DMS79 treated with DMSO at 0.1 percent for 48 hours (cell line): ENCODE data around the gene VPS37C.

Experiments
- DNase-seq: peaks from one replicate; lab custom pipeline; 2025; lab: John Stamatoyannopoulos, UW

Gene VPS37C

DNA sequence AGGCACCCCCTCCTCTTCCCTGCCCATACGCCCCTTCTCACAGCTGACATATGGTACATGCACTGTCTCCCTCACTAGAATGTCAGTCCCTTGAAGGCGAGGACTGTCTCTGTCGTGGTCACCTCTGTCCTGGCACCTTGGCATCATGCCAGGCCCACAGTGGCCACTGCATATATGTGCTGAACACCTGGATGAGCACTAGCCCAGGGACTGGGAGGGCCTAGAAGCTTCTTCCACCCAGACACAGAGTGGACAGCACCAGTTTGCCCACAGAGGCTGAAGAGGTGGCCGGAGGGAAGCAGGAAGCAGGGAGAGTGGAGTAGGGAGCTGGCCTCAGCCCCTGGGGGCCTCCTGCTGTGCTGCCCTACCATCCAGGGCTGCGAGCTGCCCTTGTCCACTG is 28.6 kb downstream of the VPS37C start:
- no peak for DNase-seq

DNA sequence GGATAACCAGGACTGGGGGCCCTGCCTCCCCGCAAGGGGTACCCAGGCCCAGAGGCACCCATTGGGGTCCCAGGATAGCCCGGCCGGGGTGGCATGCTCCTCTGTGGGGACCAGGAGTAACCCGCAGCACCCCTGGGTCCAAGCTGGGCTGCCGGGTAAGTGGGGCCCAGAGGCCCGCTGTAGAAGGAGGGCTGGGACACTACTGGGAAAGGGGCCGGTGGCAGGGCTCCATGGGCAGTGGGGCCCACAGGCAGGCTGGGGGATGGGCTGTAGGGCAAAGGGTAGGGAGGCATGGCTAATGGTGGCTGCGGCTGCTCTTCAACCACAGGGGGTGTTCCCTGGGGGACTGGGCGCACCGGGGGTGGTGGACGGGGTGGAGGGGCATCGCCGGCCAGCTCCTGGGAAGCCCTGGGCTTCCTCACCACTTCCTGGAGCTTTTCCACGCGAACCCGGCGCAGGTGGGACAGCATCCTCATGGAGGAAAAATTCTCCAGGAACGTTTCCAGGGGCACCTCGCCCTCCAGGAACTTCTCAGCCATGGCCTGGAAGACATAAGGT is 29.1 kb downstream of the VPS37C start:
- DNase-seq, result no peak

DNA sequence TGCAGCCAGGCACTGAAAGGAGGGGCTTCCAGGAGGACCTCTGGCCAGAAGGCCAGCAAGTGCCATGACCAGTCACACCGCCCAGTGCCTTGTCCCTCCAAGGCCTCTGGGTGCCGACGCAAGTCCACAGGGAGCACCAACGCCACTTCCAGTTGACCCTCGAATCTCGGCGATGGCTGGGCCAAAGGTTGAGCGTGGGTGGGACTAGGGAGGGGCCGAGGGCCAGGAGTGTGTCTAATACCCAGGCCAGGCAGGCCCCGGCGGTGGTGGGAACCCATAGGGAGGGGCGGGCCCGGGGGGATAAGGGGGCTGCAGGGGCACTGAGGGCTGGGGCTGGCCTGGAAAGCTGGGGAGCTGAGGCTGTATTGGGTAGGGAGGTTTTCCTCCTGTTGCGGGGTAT is 29.6 kb downstream of the VPS37C start:
- no peak for DNase-seq

DNA sequence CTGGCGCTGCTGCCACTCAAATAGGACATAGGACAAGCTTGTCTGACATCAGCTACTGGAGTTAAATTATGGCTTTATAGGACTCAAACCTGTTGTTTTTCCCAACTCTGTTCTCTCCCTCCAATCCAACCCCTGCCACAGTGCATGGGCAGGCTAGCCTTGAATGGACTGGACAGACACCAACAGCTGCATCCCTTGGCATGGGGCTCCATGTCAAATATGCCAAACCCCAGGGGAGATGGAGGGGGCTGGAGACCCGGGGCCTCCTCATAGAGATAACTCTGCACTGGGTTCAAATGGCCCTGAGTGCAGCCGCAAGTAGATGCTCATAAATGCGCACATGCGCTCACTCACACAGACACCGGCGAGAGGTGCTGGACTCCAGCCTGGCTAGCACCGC is 30.0 kb downstream of the VPS37C start:
- DNase-seq, result no peak

DNA sequence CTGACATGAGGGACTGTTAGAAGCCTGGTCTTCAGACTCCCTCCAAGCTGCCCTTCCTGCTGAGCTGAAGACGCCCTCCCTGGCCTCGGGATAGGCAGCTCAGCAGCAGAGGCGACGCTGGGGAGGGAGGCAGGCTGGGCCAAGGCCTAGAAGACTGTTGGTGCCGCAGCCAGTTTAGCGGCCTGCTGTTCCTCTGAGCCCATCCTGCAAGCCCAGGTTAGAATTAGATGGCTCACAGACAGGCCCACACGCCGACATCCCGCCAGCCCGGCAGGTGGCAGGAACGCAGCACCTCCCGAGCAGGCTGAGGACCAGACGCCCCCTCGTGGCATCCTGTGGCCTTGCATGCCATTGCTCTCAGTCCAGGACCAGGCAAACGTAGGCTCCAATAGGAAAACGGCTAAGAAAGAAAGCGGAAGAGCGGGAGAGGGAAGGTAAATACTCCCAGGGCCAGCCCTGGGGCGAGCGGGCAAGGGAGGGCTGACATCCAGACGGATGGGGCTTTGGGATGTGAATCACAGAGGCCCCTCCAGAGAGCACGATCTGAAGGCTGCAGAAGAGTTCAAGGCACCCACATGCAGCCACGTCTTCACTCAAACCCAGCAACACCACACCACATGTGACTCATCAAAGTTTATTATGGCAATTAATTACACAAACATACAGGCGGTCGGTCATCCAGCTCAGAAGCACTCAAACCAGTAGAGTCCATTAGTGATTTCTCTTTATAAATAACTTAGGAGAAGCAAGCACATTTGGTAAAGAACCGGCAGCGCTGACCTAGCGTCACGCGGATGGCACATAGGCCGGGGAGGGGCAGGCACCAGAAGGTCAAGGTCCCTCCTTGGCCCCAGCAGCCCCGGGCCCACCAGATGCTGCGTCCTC is 31.3 kb downstream of the VPS37C start:
- DNase-seq, result no peak

DNA sequence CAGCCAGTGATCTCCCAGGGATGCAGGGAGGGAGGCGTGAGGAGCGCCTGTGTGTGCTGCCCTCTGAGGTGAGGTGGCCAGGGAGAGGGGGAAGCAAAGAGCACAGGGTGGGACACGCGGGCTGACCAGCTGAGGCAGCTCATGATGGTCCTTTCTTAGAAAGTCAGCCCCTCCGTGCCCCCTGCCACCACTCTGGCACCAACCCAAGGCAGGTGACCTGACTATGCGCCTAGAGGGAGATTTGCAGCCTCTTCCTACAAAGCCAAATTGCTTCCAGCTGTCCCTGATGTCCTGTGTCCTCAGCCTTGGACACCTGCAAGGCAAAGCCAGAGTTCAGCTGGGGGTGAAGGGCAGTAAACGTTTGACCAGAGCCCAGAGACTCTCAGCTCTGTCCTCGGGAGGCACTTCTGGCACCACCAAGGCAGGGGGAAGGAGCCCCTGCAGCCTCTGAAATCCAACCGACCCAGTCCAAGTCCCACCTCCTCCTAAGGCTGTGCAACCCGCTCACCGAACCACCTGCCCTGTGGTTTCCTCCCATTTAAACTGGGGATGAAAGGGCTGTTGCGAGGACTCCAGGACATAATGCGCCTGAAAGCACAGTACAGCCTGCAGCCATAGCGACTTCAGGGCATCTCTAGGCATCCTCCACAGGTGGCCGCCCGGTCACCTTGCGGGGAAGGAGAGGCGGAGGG is 32.1 kb downstream of the VPS37C start:
- DNase-seq, result no peak

DNA sequence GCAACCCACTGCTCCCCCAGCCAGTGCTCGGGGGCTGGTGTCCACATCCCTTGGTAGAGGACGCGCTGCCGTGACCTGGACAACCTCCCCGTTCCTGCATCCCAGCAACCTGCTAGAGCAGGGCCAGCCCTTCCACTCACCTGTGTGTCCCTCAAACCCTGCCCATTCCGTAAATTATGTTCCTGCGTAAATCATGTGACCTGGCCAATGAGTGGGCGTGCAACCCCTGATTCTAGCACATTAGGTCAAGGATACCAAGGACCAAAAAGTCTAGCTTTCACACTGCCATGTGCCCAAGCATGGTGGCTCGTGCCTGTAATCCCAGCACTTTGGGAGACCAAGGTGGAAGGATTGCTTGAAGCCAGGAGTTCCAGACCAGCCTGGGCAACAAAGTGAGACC is 33.2 kb downstream of the VPS37C start:
- no peak for DNase-seq

DNA sequence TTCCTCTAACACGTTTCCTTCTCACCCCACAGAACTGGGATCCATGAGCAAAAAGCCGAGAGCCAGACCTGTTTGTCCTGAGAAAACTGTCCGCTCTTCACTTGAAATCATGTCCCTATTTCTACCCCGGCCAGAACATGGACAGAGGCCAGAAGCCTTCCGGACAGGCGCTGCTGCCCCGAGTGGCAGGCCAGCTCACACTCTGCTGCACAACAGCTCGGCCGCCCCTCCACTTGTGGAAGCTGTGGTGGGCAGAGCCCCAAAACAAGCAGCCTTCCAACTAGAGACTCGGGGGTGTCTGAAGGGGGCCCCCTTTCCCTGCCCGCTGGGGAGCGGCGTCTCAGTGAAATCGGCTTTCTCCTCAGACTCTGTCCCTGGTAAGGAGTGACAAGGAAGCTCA is 35.0 kb downstream of the VPS37C start:
- DNase-seq, result no peak

DNA sequence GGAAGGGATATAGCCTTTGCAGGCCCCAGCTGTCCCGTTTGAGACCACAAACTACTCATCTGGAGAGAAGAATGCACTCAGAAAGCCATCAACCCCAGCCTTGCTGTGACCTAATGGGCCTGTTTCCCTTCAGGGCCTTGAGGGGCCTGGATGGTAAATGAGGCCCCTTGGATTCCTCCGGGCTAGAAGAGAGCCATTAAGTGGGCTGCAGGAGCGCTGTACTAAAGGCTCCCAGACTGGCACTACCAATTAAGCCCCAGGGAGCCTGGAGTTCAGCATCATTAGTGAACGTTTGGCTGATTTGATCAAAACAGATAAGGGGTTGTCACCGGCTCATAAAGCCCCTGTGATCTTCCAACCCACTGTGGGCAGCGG is 35.9 kb downstream of the VPS37C start:
- no peak for DNase-seq

DNA sequence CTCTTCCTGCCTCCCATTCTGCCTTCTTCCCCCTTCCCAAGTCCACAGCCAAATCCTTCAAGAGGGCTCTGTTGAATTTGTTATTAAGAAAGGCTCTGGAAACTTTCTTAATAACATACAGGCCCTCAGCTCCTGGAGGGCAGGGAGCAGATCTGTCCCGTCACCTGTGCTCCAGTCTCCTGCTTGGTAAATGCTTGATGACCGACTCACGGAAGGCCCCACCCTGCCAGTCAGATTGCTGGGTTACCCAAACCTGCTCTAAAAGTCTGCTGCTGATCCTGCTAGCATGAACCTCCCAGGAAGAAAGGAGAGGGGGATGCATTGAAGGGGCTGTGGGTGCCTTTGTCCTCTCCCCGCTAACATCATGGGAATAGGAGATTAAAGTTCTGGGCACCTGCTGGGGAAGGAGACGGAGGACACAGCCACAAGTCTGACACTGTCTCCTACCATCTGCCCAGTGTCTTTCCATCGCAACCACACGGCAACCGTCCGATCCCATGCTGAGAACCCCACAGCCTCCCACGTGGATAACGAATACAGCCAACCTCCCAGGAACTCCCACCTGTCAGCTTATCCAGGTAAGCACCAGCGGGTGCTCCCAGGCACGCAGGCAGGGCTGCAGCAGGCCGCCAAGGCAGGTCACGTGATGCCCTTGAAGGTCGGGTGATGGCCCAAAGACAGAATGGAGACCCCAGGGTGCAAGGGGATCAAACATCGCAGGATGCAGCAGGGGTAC is 36.5 kb downstream of the VPS37C start:
- DNase-seq, result no peak

DNA sequence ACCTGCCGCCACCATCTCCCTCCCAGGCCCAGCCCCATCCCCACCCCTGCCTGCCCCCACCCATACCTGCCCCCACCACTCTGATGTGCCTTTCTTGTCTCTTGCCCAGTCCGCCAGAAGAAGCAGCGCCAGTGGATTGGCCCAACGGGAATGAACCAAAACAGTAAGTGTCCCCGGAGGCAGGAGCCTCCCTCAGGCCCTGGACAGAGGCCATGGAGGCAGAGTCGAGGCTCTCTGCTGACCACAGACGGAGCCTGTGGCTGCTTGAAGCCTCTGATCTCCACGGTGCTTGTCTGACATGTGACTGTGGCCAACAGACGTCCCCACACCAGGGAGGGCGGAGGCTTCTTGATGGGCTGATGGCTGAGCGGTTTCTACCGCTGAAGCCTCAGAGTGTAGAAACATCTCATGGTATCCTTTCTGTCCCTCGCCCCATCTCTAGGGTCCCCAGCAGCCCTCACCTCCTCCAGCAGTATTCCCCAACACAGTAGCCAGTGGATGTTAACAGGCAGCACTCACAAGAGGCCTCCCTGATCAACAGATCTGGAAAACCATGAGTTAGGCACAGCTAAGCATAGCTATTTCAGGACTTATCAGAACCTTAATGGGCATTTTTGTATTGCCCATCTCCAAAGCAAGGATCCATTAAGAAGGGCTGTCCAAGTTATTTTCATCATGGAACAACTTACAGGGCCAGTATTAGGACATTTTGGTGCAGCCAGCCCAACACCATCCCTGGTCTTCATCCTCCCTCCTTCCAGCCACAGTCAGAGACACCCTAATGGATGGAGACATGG is 37.3 kb downstream of the VPS37C start:
- no peak for DNase-seq

DNA sequence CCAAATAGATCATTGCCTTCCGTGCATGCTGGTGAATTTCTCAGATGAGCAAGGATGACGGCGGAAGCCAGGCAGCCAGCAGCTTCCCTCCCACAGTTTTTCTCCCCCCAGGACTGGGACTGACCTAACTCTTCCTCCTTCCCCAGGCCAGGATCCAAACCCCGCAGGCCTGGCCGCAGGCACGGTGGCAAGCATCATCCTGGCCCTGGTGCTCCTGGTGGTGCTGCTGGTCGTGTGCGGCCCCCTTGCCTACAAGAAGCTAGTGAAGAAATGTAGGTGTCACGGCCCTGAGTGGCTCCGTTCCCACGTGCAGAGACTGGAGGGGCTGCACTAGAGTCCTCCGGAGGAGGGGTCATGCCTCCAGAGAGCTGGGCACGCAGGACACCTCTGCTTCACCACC is 38.5 kb downstream of the VPS37C start:
- DNase-seq, result no peak

DNA sequence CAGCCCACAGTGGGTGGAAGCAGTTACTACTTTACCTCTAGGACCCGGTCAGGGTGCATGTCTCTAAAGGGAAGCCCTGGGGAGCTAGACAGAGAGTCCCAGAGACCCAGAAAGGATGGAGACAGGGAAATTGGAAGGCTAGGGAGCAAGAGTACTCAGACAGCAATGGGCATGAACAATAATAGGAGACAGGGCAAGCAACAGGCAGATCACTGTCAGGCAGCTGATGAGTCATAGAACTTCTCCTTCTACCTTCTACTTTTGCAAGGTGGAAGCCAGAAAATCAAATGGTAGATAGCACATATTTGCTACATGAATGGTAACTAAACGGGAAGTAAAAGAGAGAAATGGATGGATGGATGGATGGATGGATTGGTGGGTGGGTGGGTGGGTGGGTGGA is 39.3 kb downstream of the VPS37C start:
- DNase-seq, result no peak

DNA sequence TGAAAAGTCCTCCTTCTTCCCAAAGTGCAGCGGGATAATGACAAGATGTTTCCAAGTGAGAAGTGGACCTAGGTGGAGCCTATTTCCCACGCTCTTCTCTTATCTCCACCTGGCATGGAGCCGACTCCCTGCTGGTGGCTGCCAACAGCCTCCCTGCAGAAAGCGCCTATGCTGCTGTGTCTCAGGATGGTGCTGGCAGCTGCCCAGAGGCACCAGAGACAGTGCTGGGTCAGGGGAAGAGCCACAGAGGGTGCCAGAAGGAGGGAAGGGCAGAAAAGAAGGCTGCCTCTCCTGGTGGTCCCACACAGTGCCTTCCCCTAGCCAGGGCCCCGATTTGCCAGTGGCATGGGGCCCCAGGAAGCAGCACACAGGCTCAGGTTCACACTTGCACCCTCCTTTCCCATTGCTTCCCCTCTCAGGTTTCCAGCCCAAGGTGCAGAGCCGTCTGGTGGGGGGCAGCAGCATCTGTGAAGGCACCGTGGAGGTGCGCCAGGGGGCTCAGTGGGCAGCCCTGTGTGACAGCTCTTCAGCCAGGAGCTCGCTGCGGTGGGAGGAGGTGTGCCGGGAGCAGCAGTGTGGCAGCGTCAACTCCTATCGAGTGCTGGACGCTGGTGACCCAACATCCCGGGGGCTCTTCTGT is 39.9 kb downstream of the VPS37C start:
- no peak for DNase-seq

DNA sequence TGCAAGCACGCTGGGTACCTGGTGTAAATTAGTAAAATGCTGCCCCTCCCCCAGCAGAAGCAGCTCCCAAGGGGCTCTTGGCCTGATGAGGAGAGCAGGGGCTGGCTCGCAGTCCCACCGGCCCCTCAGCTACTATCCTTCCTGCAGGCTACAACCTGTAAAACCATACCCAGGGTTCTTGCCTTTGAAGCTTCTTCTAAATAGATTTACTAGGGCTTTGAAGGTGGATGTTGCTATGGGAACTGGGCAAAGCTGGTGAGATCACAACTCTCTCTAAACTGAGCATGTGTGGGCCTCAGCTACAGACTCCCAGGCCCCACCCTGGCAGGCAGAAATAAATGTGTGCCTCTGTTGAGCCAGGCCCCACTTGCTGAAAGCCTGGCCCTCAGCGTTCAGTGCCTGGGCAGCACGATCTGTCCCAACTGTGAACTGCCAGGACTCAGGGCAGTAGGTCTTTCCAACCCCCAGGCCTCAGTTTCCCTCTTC is 40.5 kb downstream of the VPS37C start:
- no peak for DNase-seq

DNA sequence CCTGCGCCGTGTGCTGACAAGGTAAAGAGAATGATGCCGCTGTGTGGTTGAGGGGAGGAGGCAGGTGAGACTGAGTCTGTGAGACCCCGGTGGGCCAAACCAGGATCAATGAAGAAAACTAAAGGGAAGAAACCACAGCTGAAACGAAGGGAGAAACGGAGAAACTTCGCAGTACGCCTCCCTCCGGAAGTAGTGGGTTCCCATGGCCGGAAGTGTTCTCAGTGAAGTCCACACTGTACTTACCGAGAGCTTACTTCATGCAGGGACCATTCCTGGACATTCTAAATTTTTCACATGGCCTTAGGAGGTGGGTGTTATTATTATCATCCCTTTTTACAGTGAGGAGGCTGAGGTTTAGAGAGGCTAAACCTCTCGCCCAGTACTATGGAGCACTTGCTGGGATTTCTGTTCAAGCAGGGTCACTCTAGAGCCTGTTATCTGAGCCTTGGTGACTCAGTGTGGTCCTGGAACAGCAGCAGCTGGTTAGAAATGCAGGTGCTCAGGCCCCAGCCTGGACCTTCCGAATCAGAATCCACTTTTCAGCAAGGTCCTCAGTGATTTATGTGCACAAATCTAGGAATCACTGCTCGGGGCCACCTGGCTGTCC is 41.0 kb downstream of the VPS37C start:
- no peak for DNase-seq

DNA sequence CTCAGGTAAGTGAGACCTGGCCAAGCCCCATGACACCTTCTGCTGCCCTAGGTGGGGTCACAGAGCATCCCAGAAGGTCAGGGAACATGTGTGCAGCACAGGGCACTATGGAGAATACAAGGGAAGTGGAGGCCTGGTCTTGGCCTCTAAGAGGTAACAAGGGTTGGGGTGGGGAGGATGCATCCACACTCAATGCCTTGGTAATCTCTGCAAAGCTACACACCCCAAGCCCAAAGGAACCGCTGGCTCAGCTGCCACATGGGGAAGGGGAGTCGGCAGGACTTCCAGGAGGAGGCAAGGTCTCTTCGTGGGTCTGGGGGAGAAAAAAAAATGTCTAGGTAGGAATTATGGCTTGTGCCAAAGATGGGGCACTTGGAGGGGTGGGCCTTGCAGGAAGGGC is 41.7 kb downstream of the VPS37C start:
- DNase-seq, result no peak

DNA sequence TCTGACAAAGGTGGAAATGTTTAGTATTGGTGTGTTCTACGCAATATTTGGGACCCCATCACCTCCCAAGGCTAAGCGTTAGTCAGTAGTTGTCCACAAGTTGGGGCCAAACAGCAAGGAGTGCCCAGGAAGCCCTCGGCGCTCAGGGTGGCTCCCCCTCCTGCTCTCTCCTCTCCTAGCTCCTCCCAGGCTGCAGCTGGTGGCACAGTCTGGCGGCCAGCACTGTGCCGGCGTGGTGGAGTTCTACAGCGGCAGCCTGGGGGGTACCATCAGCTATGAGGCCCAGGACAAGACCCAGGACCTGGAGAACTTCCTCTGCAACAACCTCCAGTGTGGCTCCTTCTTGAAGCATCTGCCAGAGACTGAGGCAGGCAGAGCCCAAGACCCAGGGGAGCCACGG is 42.2 kb downstream of the VPS37C start:
- no peak for DNase-seq

DNA sequence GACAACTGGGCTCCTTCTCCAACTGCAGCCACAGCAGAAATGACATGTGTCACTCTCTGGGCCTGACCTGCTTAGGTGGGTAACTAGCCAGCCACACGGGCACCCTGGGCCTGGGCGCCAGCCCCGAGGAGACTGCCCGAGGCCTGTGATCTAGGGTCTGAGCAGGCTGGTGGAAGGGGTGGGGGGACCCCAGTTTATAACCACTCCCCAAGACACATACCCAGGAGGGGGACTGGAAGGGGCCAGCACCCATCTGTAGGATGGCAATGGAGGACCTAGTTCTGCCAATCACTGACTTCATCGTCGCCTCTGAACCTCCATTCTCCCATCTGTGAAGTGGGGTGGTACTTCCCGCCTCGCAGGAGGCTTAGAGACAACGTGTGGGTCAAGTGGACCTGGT is 42.8 kb downstream of the VPS37C start:
- no peak for DNase-seq

DNA sequence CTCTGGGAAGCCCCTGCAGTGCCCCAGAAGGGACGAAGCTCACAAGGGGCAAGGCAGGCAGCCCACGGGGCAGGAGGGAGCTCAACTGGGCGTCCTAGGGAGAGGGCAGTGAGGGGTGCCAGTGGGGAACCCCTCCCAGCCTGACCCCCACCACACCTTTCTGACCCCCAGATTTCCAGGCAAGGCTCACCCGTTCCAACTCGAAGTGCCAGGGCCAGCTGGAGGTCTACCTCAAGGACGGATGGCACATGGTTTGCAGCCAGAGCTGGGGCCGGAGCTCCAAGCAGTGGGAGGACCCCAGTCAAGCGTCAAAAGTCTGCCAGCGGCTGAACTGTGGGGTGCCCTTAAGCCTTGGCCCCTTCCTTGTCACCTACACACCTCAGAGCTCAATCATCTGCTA is 43.2 kb downstream of the VPS37C start:
- no peak for DNase-seq

DNA sequence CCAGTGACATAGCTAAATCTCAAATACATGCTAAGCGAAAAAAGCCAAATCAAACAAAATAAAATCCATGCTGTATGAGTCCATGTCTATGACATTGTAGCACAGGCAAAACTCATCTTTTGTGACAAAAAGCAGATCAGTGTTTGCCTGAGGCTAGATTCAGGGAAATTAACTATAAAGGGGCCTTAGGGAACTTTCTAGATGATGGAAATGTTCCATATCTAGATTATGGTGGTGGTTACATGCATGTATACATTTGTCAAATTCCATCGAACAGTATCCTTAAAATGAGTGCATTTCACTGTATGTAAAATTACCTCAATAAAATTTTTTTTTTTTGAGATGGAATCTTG is 44.1 kb downstream of the VPS37C start:
- DNase-seq, result no peak
